ENCODE measurements around the gene ETFB.

Gene ETFB

GRCh38 chr19:51347209-51347928 lies 18.8 kb downstream of the ETFB start:
- Histone ChIP-seq H3K4me3 (ENCODE audit: low read depth, low read length) (no peak overlapping the region), H3K36me3 (ENCODE audit: control insufficient read depth in 2 of 2, insufficient read depth in 1 of 2, low read length in 2 of 2) (peaks cover 6 to 47% of the 10 kb centered on the region in 2 experiments; a peak in 2 of 3 replicates), H3K9me3 (ENCODE audit: control insufficient read depth, insufficient read depth, low read depth, low read length) (no peaks in the 10 kb centered on the region), H3K4me1 (ENCODE audit: control insufficient read depth, insufficient read depth, low read length) (no peaks in the 10 kb centered on the region), H3K27ac (ENCODE audit: extremely low read depth, low read depth, low read length) (no peak overlapping the region)
- POLR2A ChIA-PET = no interaction called here
- no peak for TF ChIP-seq ZNF785 (tag by site-specific recombination; IDR thresholded peaks at IDR 0.05)
- TF ChIP-seq ZSCAN5A (tag by site-specific recombination; IDR thresholded peaks at IDR 0.05) = no peak
- no peak for TF ChIP-seq ZNF366 (tag by site-specific recombination; conservative IDR thresholded peaks at IDR 0.05)
- no peak for TF ChIP-seq ZNF510 (tag by site-specific recombination; IDR thresholded peaks at IDR 0.05; ENCODE audit: insufficient replicate concordance)
- CTCF ChIA-PET = no interaction called here

GRCh38 chr19:51346742-51347141 lies 19.4 kb downstream of the ETFB start:
- H3K9me3 ChIP-seq (ENCODE audit: control insufficient read depth, insufficient read depth, low read depth, low read length) = no peaks in the 10 kb centered on the region
- TF ChIP-seq ZNF560 (tag by site-specific recombination; IDR thresholded peaks at IDR 0.05; ENCODE audit: borderline replicate concordance) (no peak), HOXA7 (CRISPR knock-in tag; IDR thresholded peaks at IDR 0.05; ENCODE audit: borderline replicate concordance) (no peak), ZBTB10 (tag by site-specific recombination; IDR thresholded peaks at IDR 0.05) (no peak), ZNF37A (tag by site-specific recombination; IDR thresholded peaks at IDR 0.05) (no peak), IKZF3 (tag by site-specific recombination; IDR thresholded peaks at IDR 0.05) (no peak), ZXDB (tag by site-specific recombination; IDR thresholded peaks at IDR 0.05) (no peak), BCL11A (tag by site-specific recombination; IDR thresholded peaks at IDR 0.05; ENCODE audit: low read depth) (no peak), ZNF530 (tag by site-specific recombination; IDR thresholded peaks at IDR 0.05; ENCODE audit: low read depth) (no peak), ZNF221 (tag by site-specific recombination; IDR thresholded peaks at IDR 0.05; ENCODE audit: borderline replicate concordance) (no peak), ZBTB1 (tag by site-specific recombination; IDR thresholded peaks at IDR 0.05) (no peak), ZNF580 (tag by site-specific recombination; IDR thresholded peaks at IDR 0.05) (no peak), ZNF692 (tag by site-specific recombination; IDR thresholded peaks at IDR 0.05) (no peak), ZNF670 (tag by site-specific recombination; IDR thresholded peaks at IDR 0.05; ENCODE audit: low read depth) (no peak)
- ChIA-PET CTCF (no interaction called here), POLR2A (no interaction called here)
- H3K4me1 ChIP-seq (ENCODE audit: control insufficient read depth, insufficient read depth, low read length) = no peaks in the 10 kb centered on the region
- H3K36me3 ChIP-seq (ENCODE audit: control insufficient read depth in 2 of 2, insufficient read depth in 1 of 2, low read length in 2 of 2) = peaks cover 5 to 41% of the 10 kb centered on the region in 2 experiments; a peak in 2 of 3 replicates
- no peak overlapping the region for H3K27ac ChIP-seq (ENCODE audit: extremely low read depth, low read depth, low read length)
- no peak overlapping the region for H3K4me3 ChIP-seq (ENCODE audit: low read depth, low read length)

Data from HEK293 (cell line).